Body of pancreas (tissue), 4 donors: Measurements from ENCODE around the gene UBTF. TPM values are rescaled to one million over a fixed set of nuclear protein-coding genes. Genes with fewer than 3 reads are reported as not detected.

ENCODE experiments used
- ATAC-seq: fragments of 150-250 bp; one replicate; pipeline ENCODE4 v1.9.1; 2016
- DNase-seq, 4 donors: peaks; one replicate each; pipeline ENCODE4 v3.0.0-alpha.2; 2019
- H3K27ac ChIP-seq, 4 donors: fragments of 200-600 bp; sonication (generic); 1 replicate in 3 of 4; 2 replicates in 1 of 4; pipeline versions ENCODE4 v1.5.1 to v1.6.1; 2016 to 2019; ENCODE audit warnings: mild to moderate bottlenecking in 1 of 4, mixed read lengths in 1 of 4, moderate library complexity in 1 of 4
- H3K27me3 ChIP-seq, 2 donors: fragments of 200-600 bp; sonication (generic); one replicate each; pipeline ENCODE4 v1.6.0; 2016; ENCODE audit warnings: mild to moderate bottlenecking in 1 of 2
- H3K36me3 ChIP-seq, 2 donors: fragments of 200-600 bp; sonication (generic); replicated peaks in 1 of 2; 2 replicates each; pipeline ENCODE4 v1.5.1; 2016; ENCODE audit warnings: low read depth in 2 of 2; ENCODE audit not compliant: insufficient read depth in 1 of 2
- H3K4me1 ChIP-seq: fragments of 200-600 bp; sonication (generic); one replicate; pipeline ENCODE4 v1.6.0; 2016
- H3K4me3 ChIP-seq, 2 donors: fragments of 200-600 bp; sonication (generic); 1 replicate in 1 of 2; 2 replicates in 1 of 2; pipeline ENCODE4 v1.5.1; 2016 to 2019
- H3K9me3 ChIP-seq, 3 donors: fragments of 200-600 bp; sonication (generic); 1 replicate in 2 of 3; 2 replicates in 1 of 3; pipeline ENCODE4 v1.5.1; 2016
- POLR2A ChIP-seq, 3 donors: fragments of 450-650 bp; IDR thresholded peaks; one replicate each; pipeline ENCODE4 v1.6.1; 2016; ENCODE audit warnings: antibody characterized with exemption in 3 of 3, mild to moderate bottlenecking in 2 of 3
- WGBS, 2 donors: methylation state at CpG; one replicate each; pipeline ENCODE4 v1.1.5; 2017; 5-methylcytosine and 5-hydroxymethylcytosine counted together
- intact Hi-C: fragments of 100-400 bp; cut with DNase I; formaldehyde crosslinking; loops from one replicate; pipeline ENCODE4 v1.15.1; 2023
- total RNA-seq, 2 donors: library from RNA; depleted of rRNA; stranded (reverse); fragments of >200 nt; gene quantifications; one replicate each; pipeline ENCODE4 v1.1.0, GENCODE V29; 2016
- TF ChIP-seq, protein P1 (sequence below), 7 experiments: fragments of 450-650 bp in 4 of 7; fragments of 200-600 bp in 3 of 7; sonication (generic) in 3 of 7; IDR thresholded peaks; one replicate each; pipeline ENCODE4 v1.5.1; 2016 to 2019; ENCODE audit warnings: antibody characterized with exemption in 7 of 7

Gene UBTF
- total RNA-seq, 2 donors from 2014 or later, result 43.8 to 73.8 TPM

DNA sequence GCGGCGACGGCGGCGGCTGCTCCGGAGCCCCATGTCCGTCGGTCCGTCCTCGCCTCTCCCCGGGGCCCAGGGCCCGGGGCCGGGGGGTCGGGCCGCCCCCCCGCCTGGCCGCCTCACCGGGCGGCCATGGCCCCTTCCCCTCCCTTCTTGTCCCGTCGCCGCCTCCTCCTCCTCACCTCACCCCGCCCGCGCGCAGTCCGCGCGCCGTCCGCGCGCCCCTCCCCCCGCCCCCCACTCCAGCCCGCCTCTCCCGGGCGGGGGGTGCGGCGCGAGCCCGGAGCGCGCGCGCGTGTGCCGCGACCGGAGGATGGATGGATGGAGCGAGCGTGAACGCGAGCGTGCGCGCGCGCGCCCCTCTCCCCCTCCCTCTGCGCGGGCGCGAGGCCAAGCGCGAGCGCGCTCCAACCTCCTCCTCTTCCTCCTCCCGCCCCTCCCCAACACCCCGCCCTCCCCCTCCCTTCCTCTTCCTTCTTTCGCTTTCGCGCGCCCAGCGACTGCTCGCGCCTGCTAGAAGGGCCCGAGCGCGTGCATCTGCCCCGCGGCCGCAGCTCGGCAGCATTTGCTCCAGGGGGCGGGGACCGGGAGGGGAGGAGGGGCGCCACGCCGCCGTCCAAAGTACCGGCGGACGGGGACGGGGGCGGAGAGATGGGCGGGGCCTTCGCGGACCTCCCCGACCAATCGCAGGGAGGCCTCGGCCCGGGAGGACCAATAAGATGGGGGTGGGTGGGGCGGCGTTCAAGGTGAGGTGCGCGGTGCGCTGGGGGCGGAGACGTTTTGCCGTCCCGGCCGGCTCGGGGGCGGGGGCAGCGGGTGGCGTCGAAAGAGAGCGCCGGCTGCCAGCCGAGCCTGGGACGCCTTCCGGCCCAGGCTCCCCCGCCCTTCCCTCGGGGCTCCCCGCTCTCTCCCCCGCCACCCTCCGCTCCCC is 19.7 kb downstream of the UBTF start, which contains the start of gene ATXN7L3:
Gene ATXN7L3 (minus strand): TSS at position 332 of the 925 bp plus-strand sequence. CDS start 1,814 bp downstream, outside the sequence.
- H3K36me3 ChIP-seq, result peaks cover under 1 to 2% of the 10 kb centered on the region in 2 donors
- no peaks in the 10 kb centered on the region for H3K9me3 ChIP-seq
- intact Hi-C loops, result no loop called here
- peak; percentile 92 for ATAC-seq
- peak within 1 kb of the TSS; percentile 75 for H3K4me3 ChIP-seq
- no peaks in the 10 kb centered on the region for H3K27me3 ChIP-seq
- DNase-seq, result peak; percentile 100
- H3K27ac ChIP-seq, result peak within 1 kb of the TSS; percentile 87 to 97 (median 92)
- 0% methylated on average over 12 to 66 of the region's 126 CpGs for WGBS, 2 donors
- H3K4me1 ChIP-seq, result peaks cover 21% of the 10 kb centered on the region
- TF ChIP-seq POLR2A (IDR thresholded peaks at IDR 0.05), result peak in 2 of 3 donors; percentile 67 to 71
- TF ChIP-seq, protein P1, sequence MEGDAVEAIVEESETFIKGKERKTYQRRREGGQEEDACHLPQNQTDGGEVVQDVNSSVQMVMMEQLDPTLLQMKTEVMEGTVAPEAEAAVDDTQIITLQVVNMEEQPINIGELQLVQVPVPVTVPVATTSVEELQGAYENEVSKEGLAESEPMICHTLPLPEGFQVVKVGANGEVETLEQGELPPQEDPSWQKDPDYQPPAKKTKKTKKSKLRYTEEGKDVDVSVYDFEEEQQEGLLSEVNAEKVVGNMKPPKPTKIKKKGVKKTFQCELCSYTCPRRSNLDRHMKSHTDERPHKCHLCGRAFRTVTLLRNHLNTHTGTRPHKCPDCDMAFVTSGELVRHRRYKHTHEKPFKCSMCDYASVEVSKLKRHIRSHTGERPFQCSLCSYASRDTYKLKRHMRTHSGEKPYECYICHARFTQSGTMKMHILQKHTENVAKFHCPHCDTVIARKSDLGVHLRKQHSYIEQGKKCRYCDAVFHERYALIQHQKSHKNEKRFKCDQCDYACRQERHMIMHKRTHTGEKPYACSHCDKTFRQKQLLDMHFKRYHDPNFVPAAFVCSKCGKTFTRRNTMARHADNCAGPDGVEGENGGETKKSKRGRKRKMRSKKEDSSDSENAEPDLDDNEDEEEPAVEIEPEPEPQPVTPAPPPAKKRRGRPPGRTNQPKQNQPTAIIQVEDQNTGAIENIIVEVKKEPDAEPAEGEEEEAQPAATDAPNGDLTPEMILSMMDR (IDR thresholded peaks at IDR 0.05), result no peak

- WGBS, 2 donors, result 0% methylated on average over 13 to 45 of the region's 68 CpGs
- H3K36me3 ChIP-seq, result peaks cover 4 to 8% of the 10 kb centered on the region in 2 donors
- intact Hi-C loops, result no loop called here
- no peaks in the 10 kb centered on the region for H3K9me3 ChIP-seq
- TF ChIP-seq POLR2A (IDR thresholded peaks at IDR 0.05), result peak in 2 of 3 donors; percentile 25 to 29
- TF ChIP-seq, protein P1 (IDR thresholded peaks at IDR 0.05), result no peak
- ATAC-seq (peak; percentile 43), DNase-seq (peak; percentile 61 to 67 (median 64))
- peak overlapping the region; percentile 87 to 97 (median 92) for H3K27ac ChIP-seq
- peak overlapping the region; percentile 75 for H3K4me3 ChIP-seq
- no peaks in the 10 kb centered on the region for H3K27me3 ChIP-seq
- peaks cover 21% of the 10 kb centered on the region for H3K4me1 ChIP-seq
Measured at GRCh38 chr17:44198721-44199552, 20.5 kb downstream of the UBTF start.

GRCh38 chr17:44197980-44198720 is 21.3 kb downstream of the UBTF start:
- no peak for ATAC-seq
- H3K4me1 ChIP-seq, result peaks cover 21% of the 10 kb centered on the region
- H3K9me3 ChIP-seq, result no peaks in the 10 kb centered on the region
- no peaks in the 10 kb centered on the region for H3K27me3 ChIP-seq
- WGBS, 2 donors, result 66 to 77% methylated on average over 11 of the region's 11 CpGs
- peaks cover 4 to 8% of the 10 kb centered on the region in 2 donors for H3K36me3 ChIP-seq
- TF ChIP-seq POLR2A (IDR thresholded peaks at IDR 0.05), result peak in 1 of 3 donors; percentile 38
- TF ChIP-seq, protein P1 (IDR thresholded peaks at IDR 0.05), result no peak
- peak overlapping the region in 1 of 2 donors; percentile 75 for H3K4me3 ChIP-seq
- peak in 1 of 4 donors; percentile 46 for DNase-seq
- peak overlapping the region; percentile 87 to 97 (median 92) for H3K27ac ChIP-seq
- intact Hi-C loops, result no loop called here

GRCh38 chr17:44197107-44197506 is 22.4 kb downstream of the UBTF start:
- no peaks in the 10 kb centered on the region for H3K9me3 ChIP-seq
- DNase-seq (no peak), ATAC-seq (no peak)
- no peak overlapping the region for H3K27ac ChIP-seq
- no peak for TF ChIP-seq POLR2A (IDR thresholded peaks at IDR 0.05)
- TF ChIP-seq, protein P1 (IDR thresholded peaks at IDR 0.05), result no peak
- H3K4me1 ChIP-seq, result peaks cover 21% of the 10 kb centered on the region
- intact Hi-C loops, result no loop called here
- H3K36me3 ChIP-seq, result peaks cover 4 to 8% of the 10 kb centered on the region in 2 donors
- H3K4me3 ChIP-seq, result no peak overlapping the region
- no peaks in the 10 kb centered on the region for H3K27me3 ChIP-seq
- 87 to 97% methylated on average over 5 to 15 of the region's 15 CpGs for WGBS, 2 donors
